Measurements from ENCODE around the gene GTPBP2.
"Not testable (repeated sequence)": the region's sequence is repeated elsewhere in the genome, so short reads cannot be mapped to it uniquely, and the experiment has no call there.

The GTPBP2 gene, protein sequence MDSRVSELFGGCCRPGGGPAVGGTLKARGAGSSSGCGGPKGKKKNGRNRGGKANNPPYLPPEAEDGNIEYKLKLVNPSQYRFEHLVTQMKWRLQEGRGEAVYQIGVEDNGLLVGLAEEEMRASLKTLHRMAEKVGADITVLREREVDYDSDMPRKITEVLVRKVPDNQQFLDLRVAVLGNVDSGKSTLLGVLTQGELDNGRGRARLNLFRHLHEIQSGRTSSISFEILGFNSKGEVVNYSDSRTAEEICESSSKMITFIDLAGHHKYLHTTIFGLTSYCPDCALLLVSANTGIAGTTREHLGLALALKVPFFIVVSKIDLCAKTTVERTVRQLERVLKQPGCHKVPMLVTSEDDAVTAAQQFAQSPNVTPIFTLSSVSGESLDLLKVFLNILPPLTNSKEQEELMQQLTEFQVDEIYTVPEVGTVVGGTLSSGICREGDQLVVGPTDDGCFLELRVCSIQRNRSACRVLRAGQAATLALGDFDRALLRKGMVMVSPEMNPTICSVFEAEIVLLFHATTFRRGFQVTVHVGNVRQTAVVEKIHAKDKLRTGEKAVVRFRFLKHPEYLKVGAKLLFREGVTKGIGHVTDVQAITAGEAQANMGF
- 44.5 to 144 (median 61.8) reads per million in 17 experiments for total RNA-seq

DNA sequence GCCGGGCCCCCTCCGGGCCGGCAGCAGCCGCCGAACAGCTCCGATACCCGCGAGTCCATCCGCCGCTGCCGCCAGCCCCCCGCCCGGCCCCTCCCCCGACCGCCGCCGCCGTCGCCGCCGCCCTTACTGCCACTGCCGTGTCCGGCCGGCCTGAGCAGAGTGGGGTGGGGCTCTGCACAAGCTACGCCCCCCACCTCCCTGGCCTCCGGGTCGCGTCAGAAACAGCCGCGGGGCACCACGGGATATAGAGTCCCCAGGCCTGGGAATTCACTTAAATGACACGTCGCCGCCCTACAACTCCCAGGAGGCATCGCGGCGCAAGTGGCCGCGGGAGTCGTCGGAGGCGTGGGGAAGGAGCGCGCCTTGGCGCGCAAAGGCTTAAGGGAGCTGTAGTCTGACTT lies at the start of gene GTPBP2:
Gene GTPBP2, minus strand, starts transcription at position 161 of the 401 bp plus-strand sequence. Its CDS starts 102 bp downstream, at position 59.
- DNase-seq = peak; percentile 99 to 100 (median 100)

DNA sequence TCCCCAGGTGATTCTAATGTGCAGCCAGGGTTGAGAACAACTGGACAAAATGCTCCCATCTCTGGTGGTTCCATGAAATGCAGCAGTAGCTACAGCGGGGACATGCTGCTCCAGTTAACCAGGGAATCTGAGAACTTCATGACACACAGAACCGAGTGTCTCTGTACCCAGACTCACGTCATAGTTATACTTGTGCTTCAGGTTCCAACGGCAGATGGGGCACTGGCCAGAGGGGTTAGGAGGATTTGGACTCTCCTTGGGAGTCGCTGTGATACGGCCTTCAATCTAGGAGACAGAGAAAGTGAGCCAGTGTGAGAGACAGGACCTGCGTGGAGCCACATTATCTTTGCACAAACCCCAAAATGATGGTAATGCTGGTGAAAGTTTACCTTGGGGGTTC lies 49.3 kb upstream of the GTPBP2 start:
- no peak for DNase-seq

DNA sequence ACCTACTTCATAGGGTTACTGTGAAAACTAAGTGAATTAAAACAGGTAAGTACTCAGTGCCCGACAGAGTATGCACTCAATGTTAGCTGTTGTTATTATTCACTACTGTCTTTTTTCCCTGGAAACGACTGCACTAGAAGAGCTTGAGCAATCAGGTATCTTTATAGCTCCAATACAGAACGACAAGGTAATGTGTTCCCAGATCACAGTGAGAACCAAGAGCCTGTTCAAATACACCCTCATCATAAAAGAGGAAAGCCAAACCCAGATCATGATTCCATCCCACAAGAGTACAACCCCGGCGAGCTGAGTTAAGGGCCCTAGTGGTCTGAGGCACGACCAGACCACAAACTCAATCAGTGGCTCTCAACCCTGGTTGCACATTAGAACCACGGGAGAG lies 48.7 kb upstream of the GTPBP2 start:
- no peak for DNase-seq

DNA sequence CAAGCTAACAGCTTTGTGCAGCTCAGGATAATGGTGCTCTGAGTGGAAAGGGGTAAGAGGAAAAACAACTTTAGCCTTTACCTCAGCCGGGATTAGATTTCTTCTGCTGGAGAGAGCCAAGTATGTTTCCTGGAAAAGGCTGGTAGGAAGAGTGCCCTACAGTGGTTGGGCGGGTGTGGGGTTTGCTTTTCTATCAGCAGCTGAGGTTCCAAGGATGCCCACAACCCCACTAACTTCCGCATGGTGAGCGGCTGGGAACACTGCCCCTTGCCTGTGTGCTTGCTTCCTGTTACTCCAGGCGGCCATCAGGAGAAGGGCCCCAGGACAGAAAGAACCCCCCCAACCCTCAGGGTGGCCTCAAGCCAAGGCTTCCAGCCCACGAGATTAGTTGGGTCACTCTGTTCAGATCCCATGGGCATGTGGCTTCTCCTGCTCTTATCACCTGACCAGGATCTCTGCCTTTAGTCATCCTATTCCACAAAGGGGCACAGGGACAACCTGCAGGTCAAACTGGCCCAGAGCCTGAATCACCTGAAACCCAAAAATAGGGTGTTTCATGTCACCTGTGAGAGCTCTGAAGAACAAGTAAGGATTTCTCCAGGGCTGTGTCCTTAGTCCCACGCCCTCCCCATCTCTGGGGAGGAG lies 48.0 kb upstream of the GTPBP2 start:
- DNase-seq = no peak

DNA sequence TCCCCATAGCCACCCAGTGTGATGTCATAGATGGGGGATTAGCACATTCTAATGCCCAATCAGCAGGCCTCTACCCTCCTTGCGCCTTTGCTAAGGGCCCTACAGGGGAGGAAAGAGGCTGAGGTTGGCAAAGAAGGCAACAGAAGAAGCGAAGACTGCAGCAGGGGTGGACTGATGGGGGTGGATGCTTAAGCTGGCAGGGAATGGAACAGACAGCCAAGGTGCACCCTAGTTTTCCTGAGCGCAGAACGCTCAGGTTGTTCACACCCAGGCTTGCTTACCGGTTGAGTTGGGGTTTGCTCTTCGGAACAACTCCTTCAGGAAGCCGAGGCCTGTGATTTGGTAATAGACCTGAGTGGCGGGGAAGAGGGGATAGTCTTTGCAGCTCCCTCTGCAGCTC lies 45.9 kb upstream of the GTPBP2 start:
- no peak for DNase-seq

DNA sequence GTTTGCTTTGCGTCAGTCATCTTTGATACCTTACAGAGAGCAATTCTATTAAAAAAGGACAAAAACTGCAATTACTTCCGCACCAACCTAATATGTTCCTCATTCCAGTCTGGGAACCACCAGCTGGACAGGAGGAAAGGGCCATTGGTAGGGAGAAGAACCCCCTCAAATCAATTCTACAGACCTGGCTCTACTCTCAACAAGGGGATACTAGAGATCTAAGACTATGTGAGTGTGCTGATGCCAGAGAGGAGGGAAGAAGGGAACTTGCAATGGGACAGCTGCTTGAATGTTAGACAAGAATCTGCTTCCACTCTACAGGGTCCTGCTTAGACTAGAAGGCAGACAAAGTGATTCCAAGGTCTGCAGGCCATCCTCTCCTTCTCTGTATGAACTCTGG lies 45.2 kb upstream of the GTPBP2 start:
- no peak for DNase-seq

DNA sequence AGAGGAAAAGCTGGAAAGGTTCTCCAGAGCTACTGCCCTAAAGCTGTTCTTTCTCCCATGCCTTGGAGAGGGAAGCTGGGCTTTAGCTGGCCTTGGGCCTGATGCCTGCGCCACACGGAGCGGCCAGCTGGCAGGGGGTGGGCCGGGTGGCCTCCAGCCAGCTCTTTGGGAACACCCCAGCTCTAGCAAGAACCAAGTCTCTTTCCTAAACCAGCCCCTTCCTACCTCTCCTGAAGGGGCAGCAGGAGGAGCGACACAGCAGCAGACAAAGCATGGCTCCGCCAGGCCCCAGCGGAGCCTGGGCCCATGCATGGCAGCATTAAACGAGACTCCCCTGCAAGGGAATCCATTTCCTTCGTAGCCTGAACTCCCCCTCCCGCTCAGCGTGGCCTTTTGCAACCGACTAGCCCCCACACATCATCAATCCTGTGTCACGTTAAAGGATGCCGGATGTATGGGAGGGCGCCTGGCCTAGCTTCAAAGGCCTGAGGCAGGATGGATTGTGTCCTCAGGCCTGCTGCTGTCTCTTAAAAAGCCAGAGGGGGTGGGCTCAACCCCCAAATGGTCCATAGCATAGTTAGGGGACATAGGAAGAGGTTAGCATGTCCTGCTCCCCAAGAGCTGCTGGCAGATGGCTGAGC lies 44.5 kb upstream of the GTPBP2 start:
- DNase-seq = no peak

DNA sequence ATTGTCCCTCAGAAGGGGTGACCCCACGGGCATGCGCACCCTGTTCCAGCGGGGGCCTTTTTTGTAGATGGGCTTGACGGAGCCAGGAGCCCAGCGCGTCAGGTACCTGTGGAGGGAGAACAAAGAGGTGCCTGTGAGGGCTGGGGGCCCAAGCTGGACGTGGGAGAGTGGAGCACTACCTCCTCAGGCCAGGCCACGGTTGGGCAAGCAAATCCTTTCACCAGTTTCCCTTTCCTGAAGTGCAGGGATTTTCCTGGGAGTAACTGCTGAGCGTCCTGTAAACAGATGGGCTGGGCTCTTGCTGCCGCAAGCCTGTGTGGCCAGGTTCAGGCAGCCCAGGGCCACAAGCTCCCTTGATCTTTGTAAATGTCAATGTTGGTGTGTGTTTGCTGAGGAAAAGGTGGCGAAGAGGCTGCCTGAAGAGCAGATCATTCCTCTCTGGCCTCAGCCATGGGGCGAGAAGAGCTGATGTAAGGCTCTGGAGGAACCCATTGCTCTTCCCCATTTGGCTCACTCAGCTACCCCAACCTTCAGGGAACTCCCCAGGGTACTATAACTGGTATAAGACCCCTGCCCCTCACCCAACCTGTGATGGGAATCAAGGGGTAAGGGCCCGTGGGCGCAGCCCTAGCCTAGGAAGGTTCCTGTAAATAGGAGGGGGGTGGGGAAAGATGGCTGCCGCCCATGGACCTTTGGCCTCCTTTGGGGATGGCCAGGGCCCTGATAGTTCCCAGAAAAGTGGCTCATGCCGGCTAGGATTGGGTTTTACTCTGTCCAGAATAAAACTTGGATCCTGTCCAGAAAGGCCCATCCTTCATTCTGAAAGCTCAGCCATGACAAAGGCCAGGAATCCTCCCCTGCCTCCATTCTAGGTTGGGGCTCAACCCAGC lies 43.0 kb upstream of the GTPBP2 start:
- DNase-seq = peak in 1 of 4 experiments; percentile 31

DNA sequence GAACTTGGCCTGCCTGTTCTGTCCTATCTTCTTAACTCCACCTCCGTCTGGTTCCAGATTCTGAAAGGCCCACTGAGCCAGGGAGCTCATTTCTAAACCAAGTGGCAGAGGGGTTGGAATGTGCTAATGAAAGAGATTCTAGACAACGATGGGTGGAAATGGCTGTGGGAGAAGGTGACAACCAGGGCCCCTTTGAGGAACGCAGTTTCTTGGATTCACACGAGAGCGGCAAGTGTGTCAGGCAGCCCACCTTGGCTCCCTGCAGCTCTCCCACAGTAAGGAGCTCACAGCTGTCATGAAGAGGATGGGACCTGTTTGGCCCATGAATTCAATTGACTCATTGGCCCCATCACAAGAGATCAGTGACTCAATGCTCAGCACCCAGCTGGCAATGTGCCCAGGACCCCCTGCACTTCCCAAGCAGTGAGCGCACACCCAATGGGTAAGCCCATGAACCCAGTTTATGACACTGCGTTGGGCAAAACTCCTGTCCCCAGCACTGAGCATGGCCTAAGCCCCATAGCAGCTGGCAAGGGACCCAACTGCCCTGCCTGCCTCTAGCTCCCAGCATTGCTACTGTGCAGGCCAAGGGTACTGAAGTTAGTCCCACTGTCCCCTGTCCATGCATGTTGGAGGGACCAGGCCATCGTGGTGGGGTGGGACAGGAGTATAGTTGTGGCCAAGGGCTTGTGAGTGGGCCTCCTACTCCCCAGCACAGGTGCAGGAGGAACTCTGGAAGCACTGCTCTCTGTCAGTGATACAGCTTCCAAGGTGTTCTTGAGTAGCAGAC lies 42.1 kb upstream of the GTPBP2 start:
- no peak for DNase-seq

DNA sequence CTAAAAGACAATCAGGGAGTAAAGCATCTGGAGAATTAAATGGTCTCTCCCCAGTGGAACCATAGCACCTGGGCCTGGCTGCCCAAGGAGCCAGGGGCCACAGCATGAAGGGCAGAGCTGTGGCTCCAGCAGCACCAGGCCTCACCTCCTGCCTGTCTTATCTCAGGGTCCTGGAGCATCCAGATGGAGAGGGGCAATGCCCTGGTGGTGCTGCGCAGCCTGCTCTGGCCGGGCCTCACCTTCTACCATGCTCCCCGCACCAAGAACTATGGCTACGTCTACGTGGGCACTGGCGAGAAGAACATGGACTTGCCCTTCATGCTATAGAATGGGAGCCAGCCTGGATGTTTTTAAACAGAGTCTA lies 41.5 kb upstream of the GTPBP2 start:
- DNase-seq = no peak

DNA sequence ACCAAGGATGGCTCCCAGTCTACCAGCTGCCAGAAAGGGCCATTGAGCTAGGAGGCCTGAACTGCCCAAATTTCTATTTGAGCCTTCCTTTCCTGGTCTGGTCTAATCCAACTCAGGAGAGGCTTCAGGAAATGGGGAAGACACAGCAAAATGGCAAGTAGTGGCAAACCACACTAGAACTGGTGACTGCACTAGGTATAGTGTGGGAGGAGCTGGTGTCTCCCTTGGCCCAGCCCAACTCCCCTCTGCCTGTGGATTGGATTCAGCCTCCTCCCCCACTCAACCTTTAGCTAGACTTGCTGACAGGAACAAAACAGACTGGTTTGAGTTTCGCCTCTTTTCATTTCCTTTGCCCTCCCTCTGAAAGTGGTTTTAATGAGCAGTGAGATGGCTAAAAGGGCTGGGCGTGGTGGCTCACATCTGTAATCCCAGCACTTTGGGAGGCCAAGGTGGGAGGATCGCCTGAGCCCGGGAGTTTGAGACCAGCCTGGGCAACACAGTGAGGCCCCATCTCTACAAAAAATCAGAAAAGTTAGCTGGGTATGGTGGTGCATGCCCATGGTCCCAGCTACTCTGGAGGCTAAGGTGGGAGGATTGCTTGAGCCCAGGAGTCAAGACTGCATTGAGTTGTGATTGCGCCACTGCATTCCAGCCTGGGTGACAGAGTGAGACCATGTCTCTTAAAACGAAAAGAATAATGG lies 41.0 kb upstream of the GTPBP2 start:
- DNase-seq = peak; percentile 28 to 55 (median 50)

DNA sequence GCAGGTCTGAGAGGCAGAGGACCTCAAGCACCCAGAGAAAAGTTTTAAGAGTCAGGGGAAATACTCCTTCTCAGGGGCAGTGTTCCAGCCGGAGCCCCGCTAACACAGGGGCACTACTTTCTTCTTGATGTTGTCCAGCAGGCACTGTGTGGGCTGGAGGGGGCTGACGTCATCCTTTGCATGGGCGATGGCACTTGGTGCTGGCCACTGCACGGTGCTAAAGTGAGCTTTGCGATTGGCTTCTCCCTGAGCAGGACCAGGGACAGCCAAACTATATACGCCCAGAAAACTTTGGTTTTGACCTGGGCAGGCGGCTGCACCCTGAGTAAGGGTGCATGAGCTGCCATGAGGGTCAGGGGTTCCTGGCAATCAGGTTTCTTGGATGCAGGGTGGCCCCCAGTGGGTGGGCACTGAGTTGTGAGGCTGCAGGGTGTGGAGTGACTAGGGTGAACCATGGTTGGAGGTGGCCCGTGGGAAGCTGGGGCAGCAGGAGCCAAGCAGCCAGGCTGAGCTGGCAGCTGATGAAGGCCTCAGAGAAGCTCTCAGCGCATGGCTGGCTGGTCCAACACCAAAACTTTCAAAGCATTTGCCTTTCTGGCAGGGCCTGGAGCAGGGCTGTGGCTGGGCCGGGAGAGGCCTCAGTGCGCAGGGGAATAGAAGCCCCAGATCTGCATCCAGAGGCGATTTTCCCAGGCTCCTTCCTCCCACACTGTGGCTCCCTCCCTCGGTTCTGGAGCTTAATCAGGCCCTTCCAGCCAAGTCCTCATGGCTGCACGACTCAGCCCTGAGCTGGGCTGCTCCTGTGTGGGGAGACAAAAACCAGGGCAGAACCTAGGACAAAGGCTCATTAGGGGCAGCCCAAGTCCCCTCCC lies 40.2 kb upstream of the GTPBP2 start:
- peak in 2 of 4 experiments; percentile 36 to 39 for DNase-seq

DNA sequence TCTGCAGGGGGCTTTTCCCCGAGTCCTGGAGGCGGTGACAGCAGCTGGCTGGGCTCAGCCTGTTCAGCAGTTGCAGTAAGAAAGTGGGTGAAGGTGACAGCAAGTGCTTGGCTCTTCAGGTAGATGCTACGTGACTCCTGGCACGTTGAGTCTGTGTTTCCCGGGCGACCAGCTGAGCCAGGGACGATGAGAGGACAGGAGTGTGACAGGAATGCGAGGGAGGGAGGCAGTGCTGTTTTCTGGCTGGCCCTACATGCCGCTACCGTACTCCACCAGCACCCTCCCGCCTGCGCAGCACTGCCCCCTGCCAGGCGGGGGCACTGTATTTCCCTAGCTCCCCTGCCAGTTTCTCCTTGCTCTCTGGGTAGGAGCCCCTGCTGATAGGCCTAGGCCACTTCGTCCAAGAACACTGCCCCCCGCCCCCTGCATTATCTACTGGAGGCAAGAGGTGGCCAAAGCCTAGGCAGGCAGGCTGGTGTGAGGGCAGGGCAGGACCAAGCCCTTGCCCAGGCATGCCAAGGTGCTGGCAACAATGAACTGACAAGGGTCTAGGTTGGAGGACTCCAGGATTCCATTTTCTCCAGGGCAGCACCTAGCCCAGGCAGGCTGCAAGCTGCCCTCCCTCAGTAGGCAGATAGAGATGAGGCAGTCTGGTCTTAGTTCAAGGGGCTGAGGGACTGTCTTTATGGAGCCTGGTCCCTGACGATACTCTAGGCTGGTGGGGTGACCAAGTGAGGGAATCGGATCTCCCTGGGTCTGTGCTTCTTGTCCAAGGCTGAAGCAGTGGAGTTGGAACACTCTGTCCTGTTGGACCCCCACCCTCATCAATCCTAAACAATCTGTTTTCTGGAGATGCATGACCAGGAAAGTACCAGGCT lies 39.3 kb upstream of the GTPBP2 start:
- DNase-seq = peak; percentile 58 to 76 (median 64)

DNA sequence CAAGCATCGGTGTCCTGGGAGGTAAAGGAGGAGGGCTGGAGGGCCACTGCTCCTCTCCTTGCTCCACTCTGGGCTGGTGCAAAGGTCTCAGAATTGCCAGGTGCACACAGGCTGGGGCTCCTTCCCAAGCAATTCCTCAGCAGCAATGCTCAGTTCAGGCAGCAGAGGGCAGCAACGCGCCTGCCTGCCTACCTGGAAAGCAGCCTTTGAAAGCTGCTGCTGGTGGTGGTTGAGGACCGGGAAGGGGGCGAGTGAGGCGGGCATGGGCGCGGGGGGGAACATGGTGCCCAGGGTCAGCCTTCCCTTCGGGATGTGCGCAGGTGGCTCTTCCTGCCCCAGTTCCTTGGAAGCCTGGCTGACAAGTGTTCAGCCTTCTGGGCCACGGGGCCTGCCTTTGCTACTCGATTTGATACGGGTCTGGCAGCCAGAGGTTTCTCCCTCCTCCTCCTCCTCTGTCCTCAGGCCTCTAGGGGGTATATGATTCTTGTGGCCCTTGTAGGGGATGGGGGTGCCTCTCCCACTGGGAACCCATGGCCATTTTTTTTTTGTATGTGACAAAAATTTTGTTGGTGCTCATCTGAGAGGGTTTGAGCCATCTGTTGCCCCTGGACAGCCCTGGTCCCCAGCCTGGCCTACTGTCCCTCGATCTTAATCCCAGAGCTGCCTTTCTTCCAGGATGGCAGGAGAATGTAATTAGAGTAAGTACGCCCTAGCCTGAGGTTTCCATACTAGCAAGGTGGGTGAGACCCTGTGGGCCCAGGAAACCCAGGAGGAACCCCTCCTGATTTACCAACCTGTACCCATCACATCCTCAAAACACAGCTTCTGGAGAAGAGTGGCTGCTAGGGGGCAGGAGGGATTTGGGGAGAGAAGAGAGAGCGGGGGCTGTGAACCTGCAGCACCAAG lies 38.4 kb upstream of the GTPBP2 start:
- DNase-seq = peak; percentile 76 to 90 (median 81)

DNA sequence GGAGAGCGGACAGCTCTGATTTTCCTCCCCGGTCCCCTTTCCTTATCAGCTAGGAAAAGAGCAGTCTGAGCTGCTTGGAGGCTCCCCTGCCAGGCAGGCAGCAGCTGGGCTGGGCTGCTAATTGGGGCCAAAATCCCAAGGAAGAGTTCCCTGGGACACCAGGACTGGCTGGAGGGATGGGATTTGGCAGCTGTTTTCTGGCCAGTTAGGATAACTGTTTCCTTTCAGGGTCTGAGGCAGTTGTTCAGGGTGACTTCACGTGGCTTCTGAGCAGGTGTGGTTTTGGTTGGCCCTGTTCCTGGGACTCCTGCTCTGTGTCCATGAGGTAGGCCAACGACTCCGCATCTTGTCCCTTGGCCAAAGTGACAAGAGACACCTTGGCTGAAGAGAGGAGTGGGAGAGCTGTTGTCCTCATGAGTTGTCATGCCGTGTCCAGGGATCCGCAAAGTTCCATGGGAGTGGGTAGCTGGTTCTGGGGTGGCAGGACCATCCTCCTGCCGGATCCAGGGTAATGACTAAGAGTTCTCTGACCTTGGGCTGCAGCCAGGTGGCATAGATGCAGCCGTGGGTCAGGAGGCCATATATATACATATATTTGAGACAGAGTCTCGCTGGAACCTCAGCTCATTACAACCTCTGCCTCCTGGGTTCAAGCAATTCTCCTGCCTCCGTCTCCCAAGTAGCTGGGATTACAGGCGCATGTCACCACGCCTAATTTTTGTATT lies 37.3 kb upstream of the GTPBP2 start:
- no peak for DNase-seq

DNA sequence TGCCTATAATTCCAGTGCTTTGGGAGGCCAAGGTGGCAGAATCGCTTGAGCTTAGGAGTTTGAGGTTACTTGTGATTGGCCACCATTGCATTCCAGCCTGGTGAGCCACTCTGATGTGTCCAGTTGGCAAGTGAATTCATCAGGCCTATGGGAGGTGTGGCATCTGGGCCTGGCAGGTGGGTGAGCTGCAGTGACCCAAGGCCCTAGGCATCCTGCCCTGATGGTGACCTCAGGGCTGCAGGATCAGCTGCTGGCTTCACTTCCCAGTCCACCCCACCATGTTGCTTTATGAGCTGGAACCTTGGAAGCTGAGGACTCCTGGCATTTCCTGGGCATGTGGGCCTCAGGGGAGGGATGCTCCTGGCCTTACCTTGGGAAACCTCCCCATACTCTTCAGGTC lies 36.3 kb upstream of the GTPBP2 start:
- DNase-seq = no peak

DNA sequence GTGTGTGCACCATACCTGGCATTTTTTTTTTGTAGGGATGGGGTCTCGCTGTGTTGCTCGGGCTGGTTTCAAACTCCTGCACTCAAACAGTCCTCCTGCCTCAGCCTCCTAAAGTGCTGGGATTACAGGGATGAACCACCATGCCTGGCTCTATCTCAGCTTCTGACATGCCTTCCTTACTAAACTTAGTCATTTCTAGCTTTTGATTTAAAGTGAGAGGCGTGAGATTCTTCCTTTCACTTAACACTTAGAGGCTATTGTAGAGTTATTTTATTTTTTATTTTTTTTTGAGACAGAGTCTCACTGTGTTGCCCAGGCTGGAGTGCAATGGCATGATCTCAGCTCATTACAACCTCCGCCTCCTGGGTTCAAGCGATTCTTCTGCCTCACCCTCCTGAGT lies 33.9 kb upstream of the GTPBP2 start:
- not testable (repeated sequence) for DNase-seq
